ENCODE measurements around the gene MON2. TPM values are rescaled to one million over a fixed set of nuclear protein-coding genes. Genes with fewer than 3 reads are reported as not detected.

MON2 gene
- total and polyA plus RNA-seq, 2 of the 13 experiments (the other 11 are each of a cell fraction or from before 2014, with no cell fraction given): 10.5 to 24.8 TPM

GRCh38 chr12:62602255-62603060 lies 135.8 kb downstream of the MON2 start (continued):
- TF ChIP-seq ZNF75D (CRISPR knock-in tag; IDR thresholded peaks at IDR 0.05; ENCODE audit: borderline replicate concordance) (no peak), GABPA (IDR thresholded peaks at IDR 0.05; ENCODE audit: low read depth, low read length) (no peak), GABPA (CRISPR knock-in tag; IDR thresholded peaks at IDR 0.05; ENCODE audit: low read depth) (peak; percentile 68), ARNTL (CRISPR knock-in tag; IDR thresholded peaks at IDR 0.05) (no peak; the same call in 1 of the 2 replicates), TP53 (CRISPR knock-in tag; conservative IDR thresholded peaks at IDR 0.05) (no peak), MAF1 (CRISPR knock-in tag; IDR thresholded peaks at IDR 0.05; ENCODE audit: borderline replicate concordance) (no peak), TEF (CRISPR knock-in tag; IDR thresholded peaks at IDR 0.05) (no peak; the same call in 1 of the 2 replicates), ZNF770 (CRISPR knock-in tag; IDR thresholded peaks at IDR 0.05) (0 out of 2 replicates have a peak, but pooled peaks have one; percentile 7), ZNF552 (CRISPR knock-in tag; IDR thresholded peaks at IDR 0.05; ENCODE audit: borderline replicate concordance) (peak; percentile 73; the same call in 1 of the 2 replicates), MIER2 (CRISPR knock-in tag; IDR thresholded peaks at IDR 0.05) (peak; percentile 39; the same call in 1 of the 2 replicates), ARNT (IDR thresholded peaks at IDR 0.05) (no peak), BRF2 (CRISPR knock-in tag; IDR thresholded peaks at IDR 0.05) (peak; percentile 91), RXRA (CRISPR knock-in tag; IDR thresholded peaks at IDR 0.05) (peak; percentile 69; the same call in 1 of the 2 replicates), NFIB (CRISPR knock-in tag; IDR thresholded peaks at IDR 0.05; ENCODE audit: borderline replicate concordance) (peak; percentile 66; the same call in 1 of the 2 replicates), ADNP (CRISPR knock-in tag; IDR thresholded peaks at IDR 0.05) (no peak), POLR2AphosphoS2 (IDR thresholded peaks at IDR 0.05; ENCODE audit: low read depth, low read length) (no peak), BHLHE40 (IDR thresholded peaks at IDR 0.05; ENCODE audit: low read length) (peak; percentile 32; the same call in 1 of the 2 replicates), CREB1 (IDR thresholded peaks at IDR 0.05) (peak; percentile 60), CREB1 (CRISPR knock-in tag; IDR thresholded peaks at IDR 0.05) (peak; percentile 51; the same call in 1 of the 2 replicates), KDM5A (IDR thresholded peaks at IDR 0.05; ENCODE audit: borderline replicate concordance, low read length) (no peak; the same call in 1 of the 2 replicates), ZSCAN12 (CRISPR knock-in tag; IDR thresholded peaks at IDR 0.05) (no peak), ZNF367 (CRISPR knock-in tag; IDR thresholded peaks at IDR 0.05; ENCODE audit: borderline replicate concordance) (no peak), SMARCE1 (IDR thresholded peaks at IDR 0.05; ENCODE audit: borderline replicate concordance) (no peak), ATF6 (CRISPR knock-in tag; conservative IDR thresholded peaks at IDR 0.05) (no peak; the same call in 1 of the 2 replicates)
